OCI-LY7 (cell line): ENCODE data around the gene NKIRAS2.

ENCODE experiments used
- EZH2phosphoT487 ChIP-seq: fragments of 200-600 bp; sonication (generic); IDR thresholded peaks from 2 replicates; pipeline ENCODE4 v1.6.1; 2018; ENCODE audit warnings: low read depth, borderline replicate concordance, mild to moderate bottlenecking, mixed run types, antibody characterized with exemption, low read length, moderate library complexity, mixed read lengths
- TF ChIP-seq, protein P1 (sequence below): fragments of 200-600 bp; sonication (generic); conservative IDR thresholded peaks from 2 replicates; pipeline ENCODE4 v1.5.1; 2014; ENCODE audit warnings: mild to moderate bottlenecking, antibody characterized with exemption, low read length, moderate library complexity, mixed read lengths

DNA sequence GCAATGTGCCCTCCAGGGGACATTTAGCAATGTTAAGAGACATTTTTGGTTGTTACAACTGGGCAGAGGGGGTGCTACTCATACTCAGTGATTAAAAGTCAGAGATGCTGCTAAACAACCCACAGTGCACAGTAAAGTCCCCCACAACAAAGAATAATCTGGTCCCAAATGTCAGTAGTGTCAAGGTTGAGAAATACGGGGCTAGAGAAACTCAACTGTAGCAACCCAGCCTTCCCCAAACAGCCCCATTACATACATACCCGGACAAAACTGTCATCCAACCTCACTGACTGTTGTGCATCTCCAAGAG, 23.1 kb upstream of the NKIRAS2 start:
- TF ChIP-seq, protein P1, sequence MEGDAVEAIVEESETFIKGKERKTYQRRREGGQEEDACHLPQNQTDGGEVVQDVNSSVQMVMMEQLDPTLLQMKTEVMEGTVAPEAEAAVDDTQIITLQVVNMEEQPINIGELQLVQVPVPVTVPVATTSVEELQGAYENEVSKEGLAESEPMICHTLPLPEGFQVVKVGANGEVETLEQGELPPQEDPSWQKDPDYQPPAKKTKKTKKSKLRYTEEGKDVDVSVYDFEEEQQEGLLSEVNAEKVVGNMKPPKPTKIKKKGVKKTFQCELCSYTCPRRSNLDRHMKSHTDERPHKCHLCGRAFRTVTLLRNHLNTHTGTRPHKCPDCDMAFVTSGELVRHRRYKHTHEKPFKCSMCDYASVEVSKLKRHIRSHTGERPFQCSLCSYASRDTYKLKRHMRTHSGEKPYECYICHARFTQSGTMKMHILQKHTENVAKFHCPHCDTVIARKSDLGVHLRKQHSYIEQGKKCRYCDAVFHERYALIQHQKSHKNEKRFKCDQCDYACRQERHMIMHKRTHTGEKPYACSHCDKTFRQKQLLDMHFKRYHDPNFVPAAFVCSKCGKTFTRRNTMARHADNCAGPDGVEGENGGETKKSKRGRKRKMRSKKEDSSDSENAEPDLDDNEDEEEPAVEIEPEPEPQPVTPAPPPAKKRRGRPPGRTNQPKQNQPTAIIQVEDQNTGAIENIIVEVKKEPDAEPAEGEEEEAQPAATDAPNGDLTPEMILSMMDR: no peak
- TF ChIP-seq EZH2phosphoT487: no peak
